GM21381 (cell line): Measurements from ENCODE around the gene ZNF287.
"Not testable (repeated sequence)": the region's sequence is repeated elsewhere in the genome, so short reads cannot be mapped to it uniquely, and the experiment has no call there.

Experiments
- ATAC-seq: cut with Tn5 transposase; IDR thresholded peaks from one replicate; pipeline ENCODE4 v1.9.1; 2021; ENCODE audit warnings: mild to moderate bottlenecking, moderate library complexity; ENCODE audit not compliant: unreplicated experiment

Gene ZNF287

DNA sequence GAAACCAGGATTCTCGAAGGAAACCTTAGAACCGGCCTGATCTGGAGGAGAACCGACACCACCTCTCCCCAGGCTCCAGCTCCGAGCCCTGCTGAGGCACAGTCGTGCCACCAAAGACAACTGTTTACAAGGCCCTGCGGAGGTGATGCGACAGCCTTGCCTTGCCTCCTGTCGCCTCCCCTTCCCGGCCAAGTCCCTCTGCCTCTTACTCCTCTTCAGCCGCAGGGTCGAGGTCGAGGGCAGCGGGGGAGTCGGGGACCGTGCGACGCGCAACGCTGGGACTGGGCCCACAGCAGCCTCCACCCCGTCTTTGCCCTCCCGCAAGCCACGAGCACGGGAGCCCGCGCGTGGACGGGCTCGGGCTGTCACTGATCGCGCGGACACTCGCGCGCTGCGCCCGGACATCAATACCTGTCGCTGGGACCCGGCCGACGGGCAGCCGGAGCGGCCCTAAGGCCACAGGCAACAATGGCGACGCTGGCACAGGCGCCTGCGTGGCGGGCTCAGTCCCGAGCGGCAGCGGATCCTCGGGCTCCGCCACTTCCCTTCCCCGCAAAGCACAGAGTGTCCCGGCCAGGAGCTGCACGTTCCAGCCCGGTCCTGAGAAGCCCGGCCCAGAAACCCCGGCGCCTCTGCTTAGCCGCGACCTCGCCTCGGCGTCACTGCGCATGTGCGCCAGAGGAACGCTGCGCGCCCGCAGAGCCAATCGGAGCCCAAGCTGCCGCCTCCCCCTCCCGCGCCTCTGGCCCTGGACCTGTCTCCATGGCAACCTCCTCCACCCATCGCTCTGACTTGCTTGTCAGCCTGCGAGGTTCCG is at the start of gene ZNF287:
TSS of gene ZNF287 (minus strand) at position 664 of the 817 bp plus-strand sequence. CDS start 1,473 bp downstream, outside the sequence.
- ATAC-seq: peak; percentile 93

DNA sequence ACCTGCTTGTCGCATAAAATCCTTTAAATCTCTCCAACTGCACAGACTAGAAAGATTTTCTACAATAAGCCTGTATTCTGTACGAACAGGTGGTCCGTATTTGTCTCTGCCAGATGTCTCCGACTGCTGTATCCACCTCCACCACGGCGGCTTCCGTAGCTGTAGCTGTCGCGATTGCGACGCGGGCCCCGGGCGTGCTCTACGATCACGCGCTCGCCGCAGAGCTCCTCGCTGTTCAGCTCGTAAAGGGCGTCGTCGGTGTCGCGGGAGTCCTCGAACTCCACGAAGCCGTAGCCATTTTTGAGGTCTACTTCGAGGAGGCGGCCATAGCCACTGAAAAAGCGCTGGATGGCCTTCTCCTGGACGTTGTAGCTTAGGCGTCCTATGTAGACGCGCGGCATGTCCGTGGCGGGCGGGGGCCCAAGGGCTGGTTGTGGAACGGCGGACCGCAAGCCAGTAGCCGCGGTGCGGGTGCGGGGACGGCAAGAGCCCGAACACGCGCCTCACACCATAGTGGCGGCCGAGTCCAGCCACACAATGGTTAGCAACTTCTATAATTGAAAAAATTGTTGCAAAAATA is 48.6 kb upstream of the ZNF287 start:
- no peak for ATAC-seq

DNA sequence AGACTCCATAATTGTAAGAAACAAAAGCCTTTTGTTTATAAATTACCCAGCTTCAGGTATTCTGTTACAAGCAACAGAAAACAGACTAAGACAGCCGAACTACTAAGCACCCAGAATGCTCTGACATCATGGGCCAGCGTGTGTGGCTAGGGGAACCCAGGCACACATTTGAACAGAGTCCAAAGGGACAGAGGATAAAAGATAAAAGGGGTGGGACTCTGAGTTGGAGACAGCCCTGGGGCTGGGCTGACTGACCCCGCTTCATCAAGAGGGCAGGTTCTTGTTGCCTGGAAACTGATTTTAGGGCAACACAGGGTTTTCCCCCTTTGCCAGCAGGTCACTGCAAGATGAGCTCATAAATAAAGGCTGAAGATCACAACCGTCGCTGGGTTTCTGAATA is 30.5 kb upstream of the ZNF287 start:
- ATAC-seq: no peak

- ATAC-seq: no peak
Observed at GRCh38 chr17:16593356-16594102, 24.5 kb upstream of the ZNF287 start.

DNA sequence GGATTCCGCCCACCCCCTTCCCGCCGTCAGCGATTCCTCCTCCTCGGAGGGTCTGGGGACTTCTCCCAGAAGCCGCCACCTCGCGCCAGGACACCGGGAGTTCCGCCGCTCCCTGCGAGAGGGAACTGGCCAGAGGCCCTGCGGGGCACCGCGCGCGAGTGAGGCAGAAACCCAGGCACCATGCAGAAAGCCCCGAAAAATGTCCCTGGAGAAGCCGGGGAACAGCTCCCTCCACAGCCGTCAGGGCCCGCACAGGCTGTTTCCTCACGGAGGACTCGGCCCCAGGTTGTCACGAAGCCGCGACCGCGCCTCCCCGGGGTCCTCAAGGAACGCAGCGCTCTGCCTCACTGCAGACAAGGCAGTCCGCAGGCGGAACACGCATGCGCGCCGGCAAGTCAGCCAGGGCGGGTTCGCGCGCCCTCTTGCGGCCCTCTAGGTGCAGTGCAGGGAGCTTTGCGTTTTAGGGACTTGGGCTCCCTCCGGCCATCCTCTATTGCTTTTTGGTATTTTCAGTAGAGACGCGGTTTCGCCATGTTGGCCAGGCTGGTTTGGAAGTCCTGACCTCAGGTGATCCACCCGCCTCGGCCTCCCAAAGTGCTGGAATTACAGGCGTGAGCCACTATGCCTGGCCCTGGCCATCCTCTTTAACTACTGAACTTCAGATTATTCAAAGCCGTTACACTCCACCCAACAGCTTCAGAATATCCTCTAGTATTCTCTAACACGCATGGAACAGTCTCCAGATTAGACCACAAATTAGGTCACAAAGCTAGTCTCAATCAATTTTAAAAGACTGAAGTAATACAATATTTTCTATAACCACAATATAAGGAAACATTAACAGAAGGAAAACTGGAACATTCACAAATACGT is 20.3 kb upstream of the ZNF287 start:
- peak; percentile 93 for ATAC-seq

GRCh38 chr17:16585796-16586195 is 16.8 kb upstream of the ZNF287 start:
- ATAC-seq: no peak

DNA sequence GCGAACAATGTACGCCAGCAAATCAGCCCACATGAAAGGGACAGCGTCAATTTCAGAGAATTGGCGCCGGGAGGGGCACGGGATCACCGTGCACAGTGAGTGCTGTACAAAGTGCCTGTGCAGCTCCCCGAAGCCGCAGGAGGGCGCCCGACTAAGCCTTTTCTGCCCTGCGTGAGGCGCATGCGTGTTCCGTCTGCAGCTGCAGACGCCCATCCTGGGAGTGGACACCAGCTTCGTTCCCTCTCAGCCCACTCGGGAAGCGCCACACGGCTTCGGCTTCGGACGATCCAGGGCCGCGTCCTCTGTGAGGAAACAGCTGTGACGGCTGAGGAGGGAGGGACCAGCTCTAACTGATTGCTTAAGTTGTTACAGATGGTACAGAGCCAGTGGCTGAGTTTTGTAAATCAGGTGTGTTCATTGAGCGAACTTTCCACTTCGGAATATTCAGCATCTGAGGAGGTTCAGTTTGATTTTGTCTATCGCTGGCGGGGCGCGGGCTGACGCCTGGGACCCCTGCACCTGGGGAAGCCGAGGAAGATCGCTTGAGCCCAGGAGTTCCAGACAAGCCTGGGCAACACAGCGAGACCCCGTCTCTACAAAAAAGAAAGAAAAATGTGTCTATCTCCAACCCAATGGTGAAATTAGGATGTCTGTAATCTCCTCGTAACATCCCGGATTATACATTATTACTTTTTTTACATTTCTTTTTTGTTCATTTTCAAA is 15.4 kb upstream of the ZNF287 start:
- no peak for ATAC-seq

GRCh38 chr17:16583781-16584180 is 14.8 kb upstream of the ZNF287 start:
- no peak for ATAC-seq

- no peak for ATAC-seq
Observed at GRCh38 chr17:16573466-16573865, 4.5 kb upstream of the ZNF287 start.

DNA sequence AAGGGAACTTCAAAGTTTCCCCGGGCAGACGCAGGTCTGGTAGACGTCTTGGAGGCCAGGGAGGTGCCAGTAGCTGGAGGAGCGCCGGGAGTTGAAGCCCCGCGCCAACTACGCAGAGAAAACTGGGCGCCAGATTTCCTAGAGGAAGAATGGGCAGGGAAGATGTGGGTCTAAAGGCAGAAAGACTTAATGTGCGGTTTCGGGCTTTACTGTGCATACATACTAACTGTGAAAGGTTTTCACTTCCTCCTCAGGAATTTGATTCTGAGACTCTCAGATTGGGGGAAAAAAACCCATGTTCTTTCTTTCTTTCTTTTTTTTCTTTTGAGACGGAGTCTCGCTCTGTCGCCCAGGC is 331 bp upstream of the ZNF287 start:
- ATAC-seq: peak; percentile 30

GRCh38 chr17:16552637-16553045 is 16.4 kb downstream of the ZNF287 start:
- no peak for ATAC-seq

- ATAC-seq: no peak
Observed at GRCh38 chr17:16551878-16552636, 16.9 kb downstream of the ZNF287 start.

- ATAC-seq: no peak
Observed at GRCh38 chr17:16537130-16537458, 31.9 kb downstream of the ZNF287 start.

DNA sequence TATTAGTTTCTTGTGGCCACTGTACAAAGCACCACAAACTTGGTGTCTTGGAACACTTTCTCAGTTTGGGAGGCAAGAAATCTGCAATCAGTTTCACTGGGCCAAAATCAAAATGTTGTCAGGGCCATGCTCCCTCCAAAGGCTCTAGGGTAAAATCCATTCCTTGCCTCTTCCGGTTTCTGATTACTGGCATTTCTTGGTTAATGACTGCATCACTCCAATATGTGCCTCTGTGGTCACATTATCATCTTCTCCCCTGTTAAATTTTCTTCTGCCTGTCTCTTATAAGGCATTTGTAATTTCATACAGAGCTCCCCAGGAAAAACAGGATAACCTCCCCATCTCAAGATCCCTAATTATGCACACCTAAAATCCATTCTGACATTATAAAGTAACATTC is 34.8 kb downstream of the ZNF287 start:
- ATAC-seq: no peak

DNA sequence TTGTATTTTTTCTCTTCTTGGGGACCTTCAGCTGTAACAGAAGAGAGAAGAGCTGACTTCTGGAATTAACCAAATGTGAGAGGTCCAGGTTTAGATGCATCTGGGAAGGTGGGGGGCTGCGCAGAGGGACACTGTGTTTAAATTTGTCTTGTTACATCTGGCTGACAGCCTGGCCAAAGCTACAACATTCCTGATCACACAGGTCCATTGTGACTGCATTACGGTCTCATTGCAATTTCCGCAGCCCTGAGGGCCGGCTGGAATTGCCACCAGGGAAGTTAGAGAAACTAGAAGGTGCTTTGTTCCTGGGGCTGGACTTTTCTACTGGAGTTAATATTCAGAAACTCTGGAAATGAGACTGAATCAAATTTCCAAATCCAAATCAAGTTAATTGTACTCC is 39.1 kb downstream of the ZNF287 start:
- no peak for ATAC-seq

- no peak for ATAC-seq
Observed at GRCh38 chr17:16527298-16527697, 41.7 kb downstream of the ZNF287 start.

GRCh38 chr17:16525556-16525955 is 43.4 kb downstream of the ZNF287 start:
- not testable (repeated sequence) for ATAC-seq

GRCh38 chr17:16521070-16521727 is 47.8 kb downstream of the ZNF287 start:
- peak; percentile 52 for ATAC-seq

- ATAC-seq: no peak
Observed at GRCh38 chr17:16519021-16519420, 50.0 kb downstream of the ZNF287 start.
